ENCODE data around the gene MAPK14. TPM values are rescaled to one million over a fixed set of nuclear protein-coding genes. Genes with fewer than 3 reads are reported as not detected.

Gene MAPK14
- total and polyA plus RNA-seq, 9 of the 15 experiments (the other 6 are each of a cell fraction or from before 2014, with no cell fraction given) = 8.8 to 62.7 (median 35.5) TPM

- TF ChIP-seq ZNF609 (CRISPR knock-in tag; IDR thresholded peaks at IDR 0.05; ENCODE audit: borderline replicate concordance) = 0 out of 2 replicates have a peak, but pooled peaks have one; percentile 68
- no peak for TF ChIP-seq ZNF699 (CRISPR knock-in tag; IDR thresholded peaks at IDR 0.05; ENCODE audit: insufficient replicate concordance)
- TF ChIP-seq SREBF2 (CRISPR knock-in tag; IDR thresholded peaks at IDR 0.05) = no peak
- TF ChIP-seq ZFPM2 (CRISPR knock-in tag; IDR thresholded peaks at IDR 0.05) = no peak
- TF ChIP-seq DLX4 (CRISPR knock-in tag; IDR thresholded peaks at IDR 0.05) = no peak
- TF ChIP-seq TRIM24 (IDR thresholded peaks at IDR 0.05) = no peak
- TF ChIP-seq SMARCA4 (IDR thresholded peaks at IDR 0.05) = no peak
- TF ChIP-seq, protein P1, sequence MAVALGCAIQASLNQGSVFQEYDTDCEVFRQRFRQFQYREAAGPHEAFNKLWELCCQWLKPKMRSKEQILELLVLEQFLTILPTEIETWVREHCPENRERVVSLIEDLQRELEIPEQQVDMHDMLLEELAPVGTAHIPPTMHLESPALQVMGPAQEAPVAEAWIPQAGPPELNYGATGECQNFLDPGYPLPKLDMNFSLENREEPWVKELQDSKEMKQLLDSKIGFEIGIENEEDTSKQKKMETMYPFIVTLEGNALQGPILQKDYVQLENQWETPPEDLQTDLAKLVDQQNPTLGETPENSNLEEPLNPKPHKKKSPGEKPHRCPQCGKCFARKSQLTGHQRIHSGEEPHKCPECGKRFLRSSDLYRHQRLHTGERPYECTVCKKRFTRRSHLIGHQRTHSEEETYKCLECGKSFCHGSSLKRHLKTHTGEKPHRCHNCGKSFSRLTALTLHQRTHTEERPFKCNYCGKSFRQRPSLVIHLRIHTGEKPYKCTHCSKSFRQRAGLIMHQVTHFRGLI (CRISPR knock-in tag; IDR thresholded peaks at IDR 0.05) = no peak
- no peak for TF ChIP-seq MBD1 (CRISPR knock-in tag; IDR thresholded peaks at IDR 0.05)
- TF ChIP-seq ETV6 (IDR thresholded peaks at IDR 0.05; ENCODE audit: borderline replicate concordance in 1 of 2, low read depth in 2 of 2, low read length in 1 of 2) = no peak
- TF ChIP-seq ETV6 (CRISPR knock-in tag; IDR thresholded peaks at IDR 0.05; ENCODE audit: borderline replicate concordance) = no peak
- TF ChIP-seq KDM2B (CRISPR knock-in tag; IDR thresholded peaks at IDR 0.05) = 0 out of 2 replicates have a peak, but pooled peaks have one; percentile 24
- no peak for TF ChIP-seq CC2D1A (IDR thresholded peaks at IDR 0.05)
- TF ChIP-seq ARID1B (IDR thresholded peaks at IDR 0.05) = no peak
- no peak for TF ChIP-seq ZBTB1 (CRISPR knock-in tag; IDR thresholded peaks at IDR 0.05; ENCODE audit: borderline replicate concordance, low read depth)
- peak; percentile 93 for TF ChIP-seq RBBP5 (IDR thresholded peaks at IDR 0.05; ENCODE audit: borderline replicate concordance, insufficient read depth, low read length, poor library complexity, severe bottlenecking)
Observed at GRCh38 chr6:36028088-36028876, 674 bp downstream of the MAPK14 start (continued).
